Thyroid gland (tissue), 4 donors: ENCODE measurements around the gene SF3B5.

Source experiments
- POLR2A ChIP-seq, 2 donors: fragments of 450-650 bp; IDR thresholded peaks; one replicate each; pipeline ENCODE4 v1.6.1; 2017; ENCODE audit warnings: antibody characterized with exemption in 2 of 2, mild to moderate bottlenecking in 2 of 2, moderate library complexity in 1 of 2
- TF ChIP-seq, protein P1 (sequence below), 6 experiments: fragments of 200-600 bp in 3 of 6; fragments of 450-650 bp in 3 of 6; sonication (generic) in 3 of 6; IDR thresholded peaks; one replicate each; pipeline ENCODE4 v1.5.1; 2016 to 2019; ENCODE audit warnings: antibody characterized with exemption in 6 of 6, mild to moderate bottlenecking in 2 of 6, inconsistent platforms in 1 of 6, moderate library complexity in 1 of 6

DNA sequence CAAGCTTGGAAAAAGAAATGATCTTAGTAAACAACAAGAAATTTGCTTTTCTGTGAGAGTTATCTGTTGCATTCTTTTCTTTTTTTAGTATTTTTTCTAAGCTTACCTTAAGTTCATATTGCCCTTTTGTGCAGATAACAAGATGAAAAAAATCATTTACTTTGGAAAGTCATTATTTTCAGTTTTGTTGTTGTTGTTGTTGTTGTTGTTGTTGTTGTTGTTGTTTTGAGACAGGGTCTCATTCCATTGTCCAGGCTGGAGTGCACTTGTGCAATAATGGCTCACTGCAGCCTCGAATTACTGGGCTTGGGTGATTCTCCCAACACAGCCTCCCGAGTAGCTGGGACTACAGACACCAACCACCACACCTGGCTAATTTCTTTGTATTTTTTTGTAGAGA lies 46.1 kb upstream of the SF3B5 start:
- TF ChIP-seq, protein P1, sequence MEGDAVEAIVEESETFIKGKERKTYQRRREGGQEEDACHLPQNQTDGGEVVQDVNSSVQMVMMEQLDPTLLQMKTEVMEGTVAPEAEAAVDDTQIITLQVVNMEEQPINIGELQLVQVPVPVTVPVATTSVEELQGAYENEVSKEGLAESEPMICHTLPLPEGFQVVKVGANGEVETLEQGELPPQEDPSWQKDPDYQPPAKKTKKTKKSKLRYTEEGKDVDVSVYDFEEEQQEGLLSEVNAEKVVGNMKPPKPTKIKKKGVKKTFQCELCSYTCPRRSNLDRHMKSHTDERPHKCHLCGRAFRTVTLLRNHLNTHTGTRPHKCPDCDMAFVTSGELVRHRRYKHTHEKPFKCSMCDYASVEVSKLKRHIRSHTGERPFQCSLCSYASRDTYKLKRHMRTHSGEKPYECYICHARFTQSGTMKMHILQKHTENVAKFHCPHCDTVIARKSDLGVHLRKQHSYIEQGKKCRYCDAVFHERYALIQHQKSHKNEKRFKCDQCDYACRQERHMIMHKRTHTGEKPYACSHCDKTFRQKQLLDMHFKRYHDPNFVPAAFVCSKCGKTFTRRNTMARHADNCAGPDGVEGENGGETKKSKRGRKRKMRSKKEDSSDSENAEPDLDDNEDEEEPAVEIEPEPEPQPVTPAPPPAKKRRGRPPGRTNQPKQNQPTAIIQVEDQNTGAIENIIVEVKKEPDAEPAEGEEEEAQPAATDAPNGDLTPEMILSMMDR (IDR thresholded peaks at IDR 0.05), result no peak
- TF ChIP-seq POLR2A (IDR thresholded peaks at IDR 0.05), result no peak
